Hepatocyte (in vitro differentiated cells): ENCODE data around the gene XNDC1N.

Experiments
- CTCF ChIP-seq: fragments of 200-600 bp; sonication (generic); IDR thresholded peaks from 2 replicates; pipeline ENCODE4 v1.5.1; 2016; ENCODE audit warnings: antibody characterized with exemption, mild to moderate bottlenecking; ENCODE audit not compliant: poor library complexity
- EZH2 ChIP-seq: fragments of 200-600 bp; sonication (generic); IDR thresholded peaks from 2 replicates; pipeline ENCODE4 v1.6.1; 2016; ENCODE audit warnings: antibody characterized with exemption, mild to moderate bottlenecking, borderline replicate concordance
- EZH2phosphoT487 ChIP-seq: fragments of 200-600 bp; sonication (generic); IDR thresholded peaks from one replicate; pipeline ENCODE4 v1.6.1; 2018; ENCODE audit warnings: antibody characterized with exemption, mild to moderate bottlenecking, low read depth, moderate library complexity; ENCODE audit not compliant: unreplicated experiment, severe bottlenecking

GRCh38 chr11:71895961-71896360 is 32.4 kb downstream of the XNDC1N start:
- TF ChIP-seq CTCF (no peak), EZH2phosphoT487 (no peak), EZH2 (no peak)
